Stimulated activated CD4-positive, alpha-beta T cell treated with anti-CD3 and anti-CD28 coated beads, Interleukin-4, amount 100 ng/mL, for 48 hours (primary cell): ENCODE data around the gene POGLUT2.

Experiments used
- DNase-seq, 2 donors: peaks; one replicate each; pipeline ENCODE4 v3.0.0-alpha.2; 2020; ENCODE audit warnings: low read depth in 2 of 2

The POGLUT2 gene

DNA sequence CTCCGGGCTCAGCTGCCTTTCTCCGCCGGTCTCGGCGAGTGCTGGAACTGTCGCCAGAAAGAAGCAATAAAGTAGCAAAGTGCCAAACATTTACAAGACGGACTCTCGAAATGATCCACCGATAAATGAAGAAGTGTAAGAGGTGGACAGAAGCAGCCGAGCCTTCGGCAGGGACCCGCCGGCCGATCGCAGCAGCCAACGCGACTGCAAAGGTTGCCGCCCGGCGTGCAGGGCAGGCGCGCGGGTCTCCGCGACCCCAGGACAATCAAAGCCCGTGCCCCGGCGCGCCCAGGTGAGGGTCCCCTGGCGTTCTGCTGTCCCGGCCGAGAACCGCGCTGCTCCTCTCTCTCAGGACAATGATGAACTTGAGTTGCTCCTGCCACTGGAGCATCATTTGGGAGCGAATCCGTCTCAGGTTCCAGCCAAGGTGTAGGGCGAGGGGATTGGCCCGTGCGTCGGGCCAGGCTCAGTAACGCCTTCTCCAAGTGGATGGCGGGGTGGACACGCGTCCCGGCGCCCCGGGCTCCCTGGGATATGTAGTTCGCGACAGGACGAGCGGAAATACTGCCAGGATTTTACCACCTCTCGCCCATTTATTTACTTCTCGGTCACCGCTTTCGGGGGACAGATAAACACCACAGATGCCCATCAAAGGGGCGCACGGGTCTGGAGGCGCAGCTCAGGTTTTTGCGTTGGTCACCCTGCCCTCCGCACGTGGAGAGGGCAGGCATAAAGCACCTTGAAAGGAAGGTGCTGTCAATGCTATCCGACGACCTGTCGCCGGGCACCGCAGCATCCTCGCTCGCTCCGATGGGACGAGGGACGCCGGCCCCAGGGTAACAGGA, at the start of gene POGLUT2, which contains the start of gene BIVM:
Gene POGLUT2 (minus strand): TSS at position 396 of the 845 bp plus-strand sequence. CDS start 306 bp downstream, at position 90.
Gene BIVM (plus strand): TSS at position 539 of the 845 bp plus-strand sequence. CDS start 8,149 bp downstream, outside the sequence.
- DNase-seq: peak; percentile 75 to 83

DNA sequence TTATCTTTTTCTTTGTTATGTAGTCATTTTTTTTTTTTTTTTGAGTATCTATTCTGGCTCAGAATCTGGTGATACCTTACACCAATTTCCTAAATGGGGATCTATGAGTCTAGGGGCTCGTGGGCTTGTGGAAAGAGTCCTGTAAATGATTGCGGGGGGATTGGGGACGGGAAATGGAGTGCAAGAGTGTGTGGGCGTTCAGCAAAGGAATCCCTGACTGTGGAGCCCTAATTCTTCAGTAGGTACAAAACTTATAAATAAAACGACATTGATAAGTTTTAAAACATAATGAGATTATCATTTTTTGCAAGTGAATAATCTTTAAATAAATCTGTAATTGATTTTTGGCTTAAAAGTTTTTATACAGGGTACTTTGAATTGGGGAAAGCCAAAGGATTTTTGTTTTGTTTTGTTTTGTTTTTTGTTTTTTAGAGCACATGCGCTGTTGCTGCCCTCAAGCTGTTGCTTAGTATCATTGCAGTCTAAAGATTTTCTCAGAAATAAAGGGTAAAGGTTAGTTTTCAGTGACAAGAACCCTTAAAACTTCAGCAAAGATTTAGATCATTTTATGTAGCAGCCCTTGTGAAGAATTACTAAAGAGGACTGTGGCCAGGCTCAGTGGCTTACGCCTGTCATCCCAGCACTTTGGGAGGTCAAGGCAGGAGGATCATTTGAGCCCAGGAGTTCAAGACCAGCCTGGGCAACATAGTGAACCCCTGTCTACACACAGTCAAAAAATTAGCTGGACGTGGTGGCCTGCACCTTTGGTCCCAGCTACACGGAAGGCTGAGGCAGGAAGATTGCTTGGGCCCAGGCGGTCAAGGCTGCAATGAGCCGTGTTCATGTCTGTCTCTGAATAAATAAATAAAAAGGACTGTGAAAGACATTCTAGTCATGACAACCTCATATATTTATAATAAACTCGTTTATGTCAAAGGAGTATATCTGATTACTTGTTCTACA, 48.8 kb upstream of the POGLUT2 start:
- DNase-seq: no peak

- DNase-seq: peak; percentile 22 to 28
Observed at GRCh38 chr13:102846261-102847015, 47.7 kb upstream of the POGLUT2 start.

DNA sequence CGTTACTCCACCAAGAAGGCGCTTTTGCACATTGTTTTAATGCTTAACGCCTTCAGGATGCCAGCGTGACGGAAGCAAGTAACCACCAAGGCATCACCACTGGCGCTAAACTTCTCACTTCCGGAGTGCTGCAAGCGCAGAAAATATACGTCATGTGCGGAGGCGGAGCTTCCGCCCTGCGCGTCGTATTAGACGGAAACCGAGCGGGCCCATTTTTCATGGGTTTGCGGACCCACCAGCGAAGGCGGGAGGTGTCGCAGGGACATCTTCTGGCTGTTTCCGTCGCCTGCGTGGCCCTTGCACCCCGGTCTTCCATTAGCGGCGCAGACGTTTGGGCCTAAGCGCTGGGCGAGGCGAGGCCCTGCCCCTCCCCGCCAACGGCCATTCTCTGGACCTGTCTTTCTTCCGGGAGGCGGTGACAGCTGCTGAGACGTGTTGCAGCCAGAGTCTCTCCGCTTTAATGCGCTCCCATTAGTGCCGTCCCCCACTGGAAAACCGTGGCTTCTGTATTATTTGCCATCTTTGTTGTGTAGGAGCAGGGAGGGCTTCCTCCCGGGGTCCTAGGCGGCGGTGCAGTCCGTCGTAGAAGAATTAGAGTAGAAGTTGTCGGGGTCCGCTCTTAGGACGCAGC, 47.0 kb upstream of the POGLUT2 start, which contains the start of gene ERCC5:
Gene ERCC5 (plus strand): TSS at position 403 of the 631 bp plus-strand sequence. CDS start 235 bp downstream, outside the sequence.
- DNase-seq: peak; percentile 93

- DNase-seq: peak in 1 of 2 donors; percentile 10
Observed at GRCh38 chr13:102845289-102845629, 46.5 kb upstream of the POGLUT2 start.

DNA sequence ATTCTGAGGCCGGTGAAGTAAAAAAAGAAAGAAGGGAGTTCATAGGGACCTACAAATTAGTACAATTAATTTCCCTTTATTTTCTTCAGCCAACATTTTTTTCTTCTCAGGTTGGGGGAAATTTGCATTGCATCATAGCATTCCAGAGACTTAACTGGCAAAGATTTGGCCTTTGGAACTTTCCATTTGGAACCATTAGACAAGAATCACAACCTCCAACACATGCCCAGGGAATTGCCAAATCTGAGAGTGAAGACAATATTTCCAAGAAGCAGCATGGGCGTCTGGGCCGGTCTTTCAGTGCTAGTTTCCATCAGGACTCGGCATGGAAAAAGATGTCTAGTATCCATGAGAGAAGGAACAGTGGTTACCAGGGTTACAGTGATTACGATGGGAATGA, 40.7 kb upstream of the POGLUT2 start:
- no peak for DNase-seq

DNA sequence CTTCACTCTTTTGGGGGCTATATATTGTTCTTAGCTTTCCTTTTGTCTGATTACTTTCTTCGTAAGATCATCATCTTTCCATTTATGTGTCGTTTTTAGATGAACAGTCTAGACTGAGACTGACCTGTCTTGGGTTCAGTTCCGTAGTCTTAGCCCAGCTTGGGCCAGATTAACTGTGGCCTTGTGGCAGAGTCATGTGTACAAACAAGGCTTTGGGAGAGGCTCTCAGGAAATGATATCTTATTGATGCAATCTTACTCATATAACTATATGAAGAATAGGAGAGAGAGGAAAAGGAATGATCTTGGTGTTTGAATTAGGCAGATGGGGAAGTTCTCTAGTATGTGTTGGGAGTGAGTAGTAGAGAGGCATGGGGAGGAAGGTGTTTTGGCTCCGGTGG, 40.2 kb upstream of the POGLUT2 start:
- DNase-seq: no peak

- no peak for DNase-seq
Observed at GRCh38 chr13:102838273-102838672, 39.5 kb upstream of the POGLUT2 start.

DNA sequence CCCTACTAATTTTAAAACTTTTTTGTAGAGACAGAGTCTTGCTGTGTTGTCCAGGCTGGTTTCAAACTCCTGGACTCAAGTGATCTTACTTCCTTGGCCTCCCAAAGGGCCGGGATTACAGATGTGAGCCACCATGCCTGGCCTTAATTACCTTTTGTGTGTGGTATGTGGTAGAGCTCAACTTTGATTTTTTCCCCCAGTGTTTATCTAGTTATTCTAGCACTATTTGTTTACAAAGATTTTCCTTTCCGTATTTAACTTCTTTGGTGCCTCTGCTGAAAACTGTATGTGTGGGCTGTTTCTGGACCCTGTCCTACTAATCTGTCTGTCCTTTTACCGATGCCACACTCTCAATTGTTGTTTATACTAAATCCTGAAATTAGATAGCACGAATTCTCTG, 37.7 kb upstream of the POGLUT2 start:
- DNase-seq: no peak

- no peak for DNase-seq
Observed at GRCh38 chr13:102830646-102831045, 31.9 kb upstream of the POGLUT2 start.

GRCh38 chr13:102825921-102826706, 27.3 kb upstream of the POGLUT2 start:
- DNase-seq: no peak

- DNase-seq: no peak
Observed at GRCh38 chr13:102825400-102825799, 26.6 kb upstream of the POGLUT2 start.

DNA sequence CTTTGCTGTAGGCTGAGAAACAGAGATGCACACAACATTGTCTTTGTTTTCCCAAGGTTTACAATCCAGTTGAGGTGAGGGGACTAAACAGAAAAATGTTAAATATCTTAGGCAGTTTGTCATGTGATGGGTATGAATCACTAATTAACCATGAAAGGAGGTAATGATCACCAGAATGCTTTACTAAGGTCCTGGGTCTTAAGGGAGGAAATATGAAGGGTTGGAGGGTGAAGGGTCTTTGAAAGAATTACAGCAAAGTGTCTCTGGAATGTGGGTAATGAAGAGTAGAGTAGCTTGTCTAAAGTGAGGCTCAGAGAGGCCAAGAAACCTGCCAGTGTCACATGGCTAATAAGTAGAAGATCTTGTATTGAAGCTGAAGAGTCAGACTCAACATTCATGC, 19.1 kb upstream of the POGLUT2 start:
- no peak for DNase-seq

DNA sequence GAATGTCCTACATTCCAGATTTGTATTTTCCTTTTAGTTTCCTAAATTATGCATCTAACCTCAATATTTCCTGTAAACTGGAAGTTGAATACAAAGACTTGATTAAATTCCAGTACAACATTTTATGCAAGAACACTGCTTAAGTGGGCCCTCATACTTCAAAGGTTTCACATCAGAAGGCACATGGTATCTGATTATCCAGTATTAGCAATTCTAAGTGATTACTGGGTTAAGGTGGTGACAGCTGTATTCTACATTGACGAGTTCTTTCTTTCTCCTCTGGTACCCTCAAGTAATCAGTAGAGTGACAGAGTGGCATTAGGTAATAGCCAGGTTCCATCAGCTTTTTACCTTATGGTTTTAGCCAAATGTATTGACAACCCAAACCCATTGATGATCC, 18.5 kb upstream of the POGLUT2 start:
- no peak for DNase-seq

GRCh38 chr13:102816708-102817107, 17.9 kb upstream of the POGLUT2 start:
- no peak for DNase-seq

DNA sequence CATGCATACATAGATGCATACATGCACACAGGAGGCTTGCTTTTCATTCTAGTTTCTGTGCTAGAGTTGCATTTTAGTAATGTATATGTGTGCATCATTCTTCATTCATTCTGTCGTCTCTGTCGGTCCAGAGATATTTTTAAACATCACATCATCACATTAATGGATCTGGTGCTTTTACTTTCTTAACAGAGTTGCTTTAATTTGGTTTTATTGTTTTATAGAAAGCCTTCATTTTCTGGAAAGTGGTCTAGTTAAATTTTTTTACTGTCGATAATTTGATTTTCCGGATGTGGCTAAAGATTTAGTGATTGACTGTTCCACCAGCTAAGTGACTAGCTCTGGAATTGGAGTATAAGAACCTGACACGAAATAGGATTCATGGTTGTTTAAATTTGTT, 17.0 kb upstream of the POGLUT2 start:
- no peak for DNase-seq

- no peak for DNase-seq
Observed at GRCh38 chr13:102814793-102815192, 16.0 kb upstream of the POGLUT2 start.

DNA sequence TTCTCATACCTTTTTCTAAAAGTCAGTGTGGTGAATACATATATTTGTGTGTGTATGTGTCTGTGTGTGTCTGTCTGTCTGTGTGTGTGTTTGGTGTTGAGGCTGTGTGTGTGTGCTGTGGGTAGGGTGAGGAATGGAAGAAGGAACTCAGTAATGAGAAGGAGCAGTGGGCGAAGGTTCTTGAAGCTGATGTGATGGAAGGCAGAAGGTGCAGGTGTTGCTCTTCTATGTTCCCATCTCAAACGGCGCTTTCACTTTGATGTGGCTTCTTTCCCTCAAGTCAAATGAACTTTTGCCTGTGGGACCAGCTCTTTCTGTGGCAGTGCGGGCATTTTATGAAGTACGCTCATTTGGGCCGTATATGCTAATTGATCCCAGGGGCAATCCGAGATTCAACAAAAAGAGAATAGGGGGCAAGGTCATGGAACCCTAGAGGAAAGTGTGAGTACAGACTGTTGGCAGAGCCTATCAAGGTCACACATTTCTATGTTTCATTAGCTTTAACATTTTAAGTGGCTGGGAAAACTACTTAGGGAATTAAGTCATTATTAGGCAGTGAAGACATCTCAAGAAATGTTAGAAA, 15.3 kb upstream of the POGLUT2 start:
- no peak for DNase-seq

DNA sequence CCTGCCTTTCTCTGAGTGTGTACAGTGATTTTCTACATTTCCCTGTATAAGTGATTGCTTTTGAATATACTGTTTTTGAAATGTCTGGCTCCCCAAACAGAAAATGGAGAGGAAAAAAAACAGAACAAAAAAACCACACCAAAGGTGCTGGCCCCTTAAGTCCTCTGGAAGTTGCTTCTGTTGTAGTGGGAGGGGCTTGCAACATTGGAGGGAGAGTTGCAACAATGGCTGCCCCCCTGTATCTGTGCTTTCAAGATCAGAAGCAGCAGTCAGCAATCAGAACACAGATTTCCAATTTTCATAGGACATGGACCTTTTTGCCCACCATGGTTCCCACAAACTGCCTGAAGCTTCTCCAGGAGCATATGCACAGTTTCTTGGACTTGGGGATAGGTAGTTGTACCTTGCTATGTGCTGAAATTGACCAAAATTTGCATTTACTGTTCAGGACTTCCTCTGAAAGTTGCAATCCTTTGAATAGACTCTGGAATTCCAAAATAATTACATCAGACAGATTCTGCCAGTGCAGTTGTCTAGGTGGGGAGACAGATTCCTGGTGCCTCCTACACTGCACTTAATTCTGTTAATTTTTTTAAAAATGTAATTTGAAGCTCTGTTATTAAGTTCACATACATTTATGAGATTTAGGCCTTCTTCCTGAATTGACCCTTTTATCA, 14.0 kb upstream of the POGLUT2 start:
- DNase-seq: no peak
